ENCODE data around the gene RAMP3.

DNA sequence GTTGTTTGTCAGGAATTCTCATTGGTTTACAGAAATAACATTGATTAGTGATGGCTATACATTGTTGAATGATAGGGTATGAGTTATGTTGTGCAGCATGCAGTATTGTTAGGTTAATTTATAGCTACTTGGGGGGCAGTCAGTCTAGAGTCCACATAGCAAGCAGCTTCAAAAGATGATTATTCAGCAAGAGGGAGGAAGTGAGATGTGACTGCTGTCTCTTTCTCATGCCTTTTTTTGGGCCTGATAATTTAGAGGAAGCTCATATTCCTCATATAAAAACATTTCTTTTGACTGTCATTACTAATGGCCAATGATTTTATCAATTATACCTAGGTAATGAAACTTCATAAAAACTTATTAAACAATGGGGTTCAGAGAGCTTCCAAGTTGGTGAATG lies 42.7 kb upstream of the RAMP3 start:
- TF ChIP-seq CHD2 (IDR thresholded peaks at IDR 0.05; ENCODE audit: low read length, partially characterized antibody): no peak
- TF ChIP-seq ZFP36 (IDR thresholded peaks at IDR 0.05; ENCODE audit: borderline replicate concordance, partially characterized antibody): no peak
- no peak for TF ChIP-seq JUN (IDR thresholded peaks at IDR 0.05)
- TF ChIP-seq, protein P1, sequence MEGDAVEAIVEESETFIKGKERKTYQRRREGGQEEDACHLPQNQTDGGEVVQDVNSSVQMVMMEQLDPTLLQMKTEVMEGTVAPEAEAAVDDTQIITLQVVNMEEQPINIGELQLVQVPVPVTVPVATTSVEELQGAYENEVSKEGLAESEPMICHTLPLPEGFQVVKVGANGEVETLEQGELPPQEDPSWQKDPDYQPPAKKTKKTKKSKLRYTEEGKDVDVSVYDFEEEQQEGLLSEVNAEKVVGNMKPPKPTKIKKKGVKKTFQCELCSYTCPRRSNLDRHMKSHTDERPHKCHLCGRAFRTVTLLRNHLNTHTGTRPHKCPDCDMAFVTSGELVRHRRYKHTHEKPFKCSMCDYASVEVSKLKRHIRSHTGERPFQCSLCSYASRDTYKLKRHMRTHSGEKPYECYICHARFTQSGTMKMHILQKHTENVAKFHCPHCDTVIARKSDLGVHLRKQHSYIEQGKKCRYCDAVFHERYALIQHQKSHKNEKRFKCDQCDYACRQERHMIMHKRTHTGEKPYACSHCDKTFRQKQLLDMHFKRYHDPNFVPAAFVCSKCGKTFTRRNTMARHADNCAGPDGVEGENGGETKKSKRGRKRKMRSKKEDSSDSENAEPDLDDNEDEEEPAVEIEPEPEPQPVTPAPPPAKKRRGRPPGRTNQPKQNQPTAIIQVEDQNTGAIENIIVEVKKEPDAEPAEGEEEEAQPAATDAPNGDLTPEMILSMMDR (IDR thresholded peaks at IDR 0.05): no peak
- no peak for TF ChIP-seq EHMT2 (IDR thresholded peaks at IDR 0.05; ENCODE audit: low read depth)

Data from A549 (cell line).